WTC11 (cell line): ENCODE measurements around the gene NPDC1. TPM values are rescaled to one million over a fixed set of nuclear protein-coding genes. Genes with fewer than 3 reads are reported as not detected.

Source experiments
- ATAC-seq: fragments of 200-7000 bp; cut with Tn5 transposase; 2 replicates; pipeline ENCODE4 v1.10.0; 2021; ENCODE audit warnings: mild to moderate bottlenecking, moderate library complexity
- CTCF ChIA-PET: fragments of 300-600 bp; sonication (Branson Sonifier 250); formaldehyde crosslinking; loops from one replicate; lab custom pipeline; 2021; ENCODE audit warnings: antibody characterized with exemption; lab: Charles Lee
- POLR2A ChIA-PET: fragments of 350-600 bp; sonication (Branson Sonifier 250); formaldehyde crosslinking; loops from one replicate; lab custom pipeline; 2021; ENCODE audit warnings: antibody characterized with exemption; lab: Charles Lee
- DNase-seq: peaks from one replicate; pipeline ENCODE4 v3.0.0; 2021; ENCODE audit warnings: low spot score
- H3K27ac Mint-ChIP-seq: 2 replicates; pipeline ENCODE4 v1.8.0; 2021; ENCODE audit warnings: mixed read lengths
- H3K27me3 Mint-ChIP-seq: 2 replicates; pipeline ENCODE4 v1.8.0; 2021; ENCODE audit warnings: low read depth, mild to moderate bottlenecking, moderate library complexity, mixed read lengths
- H3K36me3 Mint-ChIP-seq: 2 replicates; pipeline ENCODE4 v1.8.0; 2021; ENCODE audit warnings: mixed read lengths
- H3K4me1 Mint-ChIP-seq: 2 replicates; pipeline ENCODE4 v1.8.0; 2022; ENCODE audit warnings: mixed read lengths
- H3K4me3 Mint-ChIP-seq: 2 replicates; pipeline ENCODE4 v1.8.0; 2021; ENCODE audit warnings: mild to moderate bottlenecking, moderate library complexity, mixed read lengths
- H3K9me3 Mint-ChIP-seq: 2 replicates; pipeline ENCODE4 v1.8.0; 2021; ENCODE audit warnings: mixed read lengths
- ESRRA ChIP-seq: sonication (generic); formaldehyde crosslinking; IDR thresholded peaks from 2 replicates; pipeline ENCODE4 v1.8.1; 2022; ENCODE audit warnings: mild to moderate bottlenecking, missing genetic modification reagents, borderline replicate concordance
- FOXJ3 ChIP-seq: sonication (generic); formaldehyde crosslinking; IDR thresholded peaks from 2 replicates; pipeline ENCODE4 v1.9.0; 2021; ENCODE audit warnings: missing genetic modification reagents, mild to moderate bottlenecking, borderline replicate concordance
- FOXP1 ChIP-seq: sonication (generic); formaldehyde crosslinking; IDR thresholded peaks from 2 replicates; pipeline ENCODE4 v1.8.0; 2022; ENCODE audit warnings: missing genetic modification reagents, mild to moderate bottlenecking, moderate library complexity, borderline replicate concordance
- NFATC4 ChIP-seq: fragments of 250-450 bp; sonication (Bioruptor Pico); IDR thresholded peaks from 2 replicates; pipeline ENCODE4 v1.9.0; 2021; ENCODE audit warnings: mild to moderate bottlenecking
- NR1H2 ChIP-seq: sonication (generic); formaldehyde crosslinking; IDR thresholded peaks from 2 replicates; pipeline ENCODE4 v1.9.0; 2021; ENCODE audit warnings: mild to moderate bottlenecking, moderate library complexity, missing genetic modification reagents
- NR3C1 ChIP-seq: sonication (generic); formaldehyde crosslinking; conservative IDR thresholded peaks from 2 replicates; pipeline ENCODE4 v1.8.1; 2023; ENCODE audit warnings: low read depth, mild to moderate bottlenecking, missing genetic modification reagents
- RELA ChIP-seq: sonication (generic); formaldehyde crosslinking; IDR thresholded peaks from 2 replicates; pipeline ENCODE4 v1.8.1; 2022; ENCODE audit warnings: missing genetic modification reagents, mild to moderate bottlenecking, borderline replicate concordance
- SOX15 ChIP-seq: fragments of 250-450 bp; sonication (Bioruptor Pico); IDR thresholded peaks from 2 replicates; pipeline ENCODE4 v1.9.0; 2021; ENCODE audit warnings: mild to moderate bottlenecking
- TEAD4 ChIP-seq: sonication (generic); formaldehyde crosslinking; IDR thresholded peaks from 2 replicates; pipeline ENCODE4 v1.8.0; 2022; ENCODE audit warnings: mild to moderate bottlenecking, missing genetic modification reagents
- ZNF219 ChIP-seq: sonication (generic); formaldehyde crosslinking; IDR thresholded peaks from 2 replicates; pipeline ENCODE4 v1.8.0; 2023; ENCODE audit warnings: missing genetic modification reagents, mild to moderate bottlenecking, borderline replicate concordance
- ZNF396 ChIP-seq: fragments of 250-450 bp; sonication (Bioruptor Pico); IDR thresholded peaks from 2 replicates; pipeline ENCODE4 v1.8.0; 2021; ENCODE audit warnings: mild to moderate bottlenecking, moderate library complexity, borderline replicate concordance
- total RNA-seq: library from RNA; stranded (reverse); gene quantifications from 3 replicates; pipeline ENCODE4 v1.2.3, GENCODE V29; 2021
- TF ChIP-seq, protein P1 (sequence below): fragments of 250-450 bp; sonication (Bioruptor Pico); conservative IDR thresholded peaks from 2 replicates; pipeline ENCODE4 v1.9.0; 2021; ENCODE audit warnings: mild to moderate bottlenecking
- TF ChIP-seq, protein P2 (sequence below): sonication (generic); formaldehyde crosslinking; IDR thresholded peaks from 2 replicates; pipeline ENCODE4 v1.8.1; 2022; ENCODE audit warnings: mild to moderate bottlenecking, moderate library complexity, missing genetic modification reagents
- TF ChIP-seq, protein P3 (sequence below): fragments of 250-450 bp; sonication (Bioruptor Pico); IDR thresholded peaks from 2 replicates; pipeline ENCODE4 v1.9.0; 2021; ENCODE audit warnings: mild to moderate bottlenecking, borderline replicate concordance
- TF ChIP-seq, protein P4 (sequence below): sonication (generic); formaldehyde crosslinking; IDR thresholded peaks from 2 replicates; pipeline ENCODE4 v1.8.0; 2023; ENCODE audit warnings: missing genetic modification reagents, mild to moderate bottlenecking, borderline replicate concordance
- TF ChIP-seq, protein P5 (sequence below): fragments of 250-450 bp; sonication (Bioruptor Pico); IDR thresholded peaks from 2 replicates; pipeline ENCODE4 v1.8.0; 2021; ENCODE audit warnings: mild to moderate bottlenecking
- TF ChIP-seq, protein P6 (sequence below): sonication (generic); formaldehyde crosslinking; IDR thresholded peaks from 2 replicates; pipeline ENCODE4 v1.8.1; 2022; ENCODE audit warnings: low read depth, missing genetic modification reagents, borderline replicate concordance

Gene NPDC1
- total RNA-seq, 1 experiment from 2014 or later = 64.3 TPM

DNA sequence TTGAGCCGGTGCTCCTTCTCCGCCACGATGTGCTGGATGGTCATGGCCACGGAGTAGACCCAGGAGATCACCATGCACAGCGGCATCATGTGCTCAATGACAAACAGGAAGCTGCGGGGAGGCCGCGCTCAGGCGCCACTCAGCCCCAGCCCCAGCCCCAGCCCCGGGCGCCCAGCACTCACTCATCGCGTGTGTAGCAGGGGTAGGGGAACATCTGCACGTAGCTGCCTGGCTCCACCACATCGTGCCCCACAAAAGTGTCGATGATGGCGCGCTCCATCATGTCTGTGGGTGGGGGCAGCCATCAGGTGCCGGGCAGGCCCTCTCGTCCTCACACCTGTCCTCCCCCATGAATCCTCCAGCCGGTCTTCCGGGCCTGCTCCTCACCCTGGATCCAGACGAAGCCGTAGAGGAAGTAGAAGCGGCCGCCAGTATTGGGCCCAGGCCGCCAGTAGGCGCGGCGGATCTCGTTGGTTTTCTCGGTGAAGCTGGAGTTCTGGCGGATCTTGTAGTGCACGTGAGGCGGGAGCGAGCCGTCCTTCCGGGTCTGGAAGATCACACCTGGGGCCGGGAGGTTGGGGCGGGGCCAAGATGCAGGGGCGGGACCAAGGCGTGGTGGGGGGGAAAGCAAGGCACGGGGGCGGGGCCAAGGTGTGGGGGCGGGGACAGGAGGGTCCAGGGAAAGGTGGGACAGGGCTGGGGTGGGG lies 28.0 kb downstream of the NPDC1 start:
- Mint-ChIP-seq H3K4me3 (no peak overlapping the region), H3K9me3 (no peaks in the 10 kb centered on the region), H3K36me3 (peaks cover 9% of the 10 kb centered on the region), H3K27me3 (no peaks in the 10 kb centered on the region), H3K4me1 (no peaks in the 10 kb centered on the region; the same call in 1 of the 2 replicates), H3K27ac (no peak overlapping the region)
- no peak for ATAC-seq
- POLR2A ChIA-PET = no interaction called here
- TF ChIP-seq, protein P1, sequence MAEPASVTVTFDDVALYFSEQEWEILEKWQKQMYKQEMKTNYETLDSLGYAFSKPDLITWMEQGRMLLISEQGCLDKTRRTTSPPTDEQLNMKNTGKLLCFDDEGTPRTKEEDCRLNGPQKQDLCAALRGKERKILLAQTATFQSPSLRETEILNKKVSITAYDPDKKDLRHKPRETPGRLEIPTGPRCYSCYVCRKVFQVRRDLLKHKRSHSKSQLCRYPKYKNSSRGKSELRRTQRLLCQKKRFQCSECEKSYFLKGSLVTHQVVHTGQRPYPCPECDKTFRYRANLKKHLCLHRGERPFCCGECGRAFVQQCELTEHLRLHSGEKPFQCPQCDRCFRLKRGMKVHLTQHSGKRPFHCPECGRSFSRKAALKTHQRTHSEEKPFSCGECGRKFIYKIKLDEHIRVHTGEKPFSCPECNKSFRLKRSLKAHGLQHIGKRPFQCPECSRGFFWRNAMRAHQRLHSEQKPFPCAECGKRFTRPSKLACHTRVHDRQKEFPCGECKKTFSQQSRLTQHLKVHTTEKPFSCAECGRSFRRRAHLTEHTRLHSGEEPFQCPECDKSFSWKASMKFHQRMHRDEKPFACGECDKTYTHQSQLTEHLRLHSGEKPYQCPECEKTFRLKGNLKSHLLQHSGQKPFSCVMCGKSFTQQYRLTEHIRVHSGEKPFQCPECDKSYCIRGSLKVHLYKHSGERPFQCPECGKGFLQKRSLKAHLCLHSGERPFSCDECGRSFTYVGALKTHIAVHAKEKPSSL (CRISPR knock-in tag) = no peak
- TF ChIP-seq, protein P2, sequence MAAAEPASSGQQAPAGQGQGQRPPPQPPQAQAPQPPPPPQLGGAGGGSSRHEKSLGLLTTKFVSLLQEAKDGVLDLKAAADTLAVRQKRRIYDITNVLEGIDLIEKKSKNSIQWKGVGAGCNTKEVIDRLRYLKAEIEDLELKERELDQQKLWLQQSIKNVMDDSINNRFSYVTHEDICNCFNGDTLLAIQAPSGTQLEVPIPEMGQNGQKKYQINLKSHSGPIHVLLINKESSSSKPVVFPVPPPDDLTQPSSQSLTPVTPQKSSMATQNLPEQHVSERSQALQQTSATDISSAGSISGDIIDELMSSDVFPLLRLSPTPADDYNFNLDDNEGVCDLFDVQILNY (CRISPR knock-in tag) = no peak
- TF ChIP-seq ZNF219 (no peak), NR1H2 (CRISPR knock-in tag) (no peak), FOXP1 (CRISPR knock-in tag) (no peak), NFATC4 (no peak), RELA (no peak), TEAD4 (CRISPR knock-in tag) (no peak), ESRRA (no peak), NR3C1 (CRISPR knock-in tag) (no peak), ZNF396 (CRISPR knock-in tag) (no peak), SOX15 (CRISPR knock-in tag) (no peak), FOXJ3 (CRISPR knock-in tag) (no peak)
- TF ChIP-seq, protein P3, sequence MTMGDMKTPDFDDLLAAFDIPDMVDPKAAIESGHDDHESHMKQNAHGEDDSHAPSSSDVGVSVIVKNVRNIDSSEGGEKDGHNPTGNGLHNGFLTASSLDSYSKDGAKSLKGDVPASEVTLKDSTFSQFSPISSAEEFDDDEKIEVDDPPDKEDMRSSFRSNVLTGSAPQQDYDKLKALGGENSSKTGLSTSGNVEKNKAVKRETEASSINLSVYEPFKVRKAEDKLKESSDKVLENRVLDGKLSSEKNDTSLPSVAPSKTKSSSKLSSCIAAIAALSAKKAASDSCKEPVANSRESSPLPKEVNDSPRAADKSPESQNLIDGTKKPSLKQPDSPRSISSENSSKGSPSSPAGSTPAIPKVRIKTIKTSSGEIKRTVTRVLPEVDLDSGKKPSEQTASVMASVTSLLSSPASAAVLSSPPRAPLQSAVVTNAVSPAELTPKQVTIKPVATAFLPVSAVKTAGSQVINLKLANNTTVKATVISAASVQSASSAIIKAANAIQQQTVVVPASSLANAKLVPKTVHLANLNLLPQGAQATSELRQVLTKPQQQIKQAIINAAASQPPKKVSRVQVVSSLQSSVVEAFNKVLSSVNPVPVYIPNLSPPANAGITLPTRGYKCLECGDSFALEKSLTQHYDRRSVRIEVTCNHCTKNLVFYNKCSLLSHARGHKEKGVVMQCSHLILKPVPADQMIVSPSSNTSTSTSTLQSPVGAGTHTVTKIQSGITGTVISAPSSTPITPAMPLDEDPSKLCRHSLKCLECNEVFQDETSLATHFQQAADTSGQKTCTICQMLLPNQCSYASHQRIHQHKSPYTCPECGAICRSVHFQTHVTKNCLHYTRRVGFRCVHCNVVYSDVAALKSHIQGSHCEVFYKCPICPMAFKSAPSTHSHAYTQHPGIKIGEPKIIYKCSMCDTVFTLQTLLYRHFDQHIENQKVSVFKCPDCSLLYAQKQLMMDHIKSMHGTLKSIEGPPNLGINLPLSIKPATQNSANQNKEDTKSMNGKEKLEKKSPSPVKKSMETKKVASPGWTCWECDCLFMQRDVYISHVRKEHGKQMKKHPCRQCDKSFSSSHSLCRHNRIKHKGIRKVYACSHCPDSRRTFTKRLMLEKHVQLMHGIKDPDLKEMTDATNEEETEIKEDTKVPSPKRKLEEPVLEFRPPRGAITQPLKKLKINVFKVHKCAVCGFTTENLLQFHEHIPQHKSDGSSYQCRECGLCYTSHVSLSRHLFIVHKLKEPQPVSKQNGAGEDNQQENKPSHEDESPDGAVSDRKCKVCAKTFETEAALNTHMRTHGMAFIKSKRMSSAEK (CRISPR knock-in tag) = no peak
- TF ChIP-seq, protein P4, sequence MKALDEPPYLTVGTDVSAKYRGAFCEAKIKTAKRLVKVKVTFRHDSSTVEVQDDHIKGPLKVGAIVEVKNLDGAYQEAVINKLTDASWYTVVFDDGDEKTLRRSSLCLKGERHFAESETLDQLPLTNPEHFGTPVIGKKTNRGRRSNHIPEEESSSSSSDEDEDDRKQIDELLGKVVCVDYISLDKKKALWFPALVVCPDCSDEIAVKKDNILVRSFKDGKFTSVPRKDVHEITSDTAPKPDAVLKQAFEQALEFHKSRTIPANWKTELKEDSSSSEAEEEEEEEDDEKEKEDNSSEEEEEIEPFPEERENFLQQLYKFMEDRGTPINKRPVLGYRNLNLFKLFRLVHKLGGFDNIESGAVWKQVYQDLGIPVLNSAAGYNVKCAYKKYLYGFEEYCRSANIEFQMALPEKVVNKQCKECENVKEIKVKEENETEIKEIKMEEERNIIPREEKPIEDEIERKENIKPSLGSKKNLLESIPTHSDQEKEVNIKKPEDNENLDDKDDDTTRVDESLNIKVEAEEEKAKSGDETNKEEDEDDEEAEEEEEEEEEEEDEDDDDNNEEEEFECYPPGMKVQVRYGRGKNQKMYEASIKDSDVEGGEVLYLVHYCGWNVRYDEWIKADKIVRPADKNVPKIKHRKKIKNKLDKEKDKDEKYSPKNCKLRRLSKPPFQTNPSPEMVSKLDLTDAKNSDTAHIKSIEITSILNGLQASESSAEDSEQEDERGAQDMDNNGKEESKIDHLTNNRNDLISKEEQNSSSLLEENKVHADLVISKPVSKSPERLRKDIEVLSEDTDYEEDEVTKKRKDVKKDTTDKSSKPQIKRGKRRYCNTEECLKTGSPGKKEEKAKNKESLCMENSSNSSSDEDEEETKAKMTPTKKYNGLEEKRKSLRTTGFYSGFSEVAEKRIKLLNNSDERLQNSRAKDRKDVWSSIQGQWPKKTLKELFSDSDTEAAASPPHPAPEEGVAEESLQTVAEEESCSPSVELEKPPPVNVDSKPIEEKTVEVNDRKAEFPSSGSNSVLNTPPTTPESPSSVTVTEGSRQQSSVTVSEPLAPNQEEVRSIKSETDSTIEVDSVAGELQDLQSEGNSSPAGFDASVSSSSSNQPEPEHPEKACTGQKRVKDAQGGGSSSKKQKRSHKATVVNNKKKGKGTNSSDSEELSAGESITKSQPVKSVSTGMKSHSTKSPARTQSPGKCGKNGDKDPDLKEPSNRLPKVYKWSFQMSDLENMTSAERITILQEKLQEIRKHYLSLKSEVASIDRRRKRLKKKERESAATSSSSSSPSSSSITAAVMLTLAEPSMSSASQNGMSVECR (CRISPR knock-in tag) = no peak
- TF ChIP-seq, protein P5, sequence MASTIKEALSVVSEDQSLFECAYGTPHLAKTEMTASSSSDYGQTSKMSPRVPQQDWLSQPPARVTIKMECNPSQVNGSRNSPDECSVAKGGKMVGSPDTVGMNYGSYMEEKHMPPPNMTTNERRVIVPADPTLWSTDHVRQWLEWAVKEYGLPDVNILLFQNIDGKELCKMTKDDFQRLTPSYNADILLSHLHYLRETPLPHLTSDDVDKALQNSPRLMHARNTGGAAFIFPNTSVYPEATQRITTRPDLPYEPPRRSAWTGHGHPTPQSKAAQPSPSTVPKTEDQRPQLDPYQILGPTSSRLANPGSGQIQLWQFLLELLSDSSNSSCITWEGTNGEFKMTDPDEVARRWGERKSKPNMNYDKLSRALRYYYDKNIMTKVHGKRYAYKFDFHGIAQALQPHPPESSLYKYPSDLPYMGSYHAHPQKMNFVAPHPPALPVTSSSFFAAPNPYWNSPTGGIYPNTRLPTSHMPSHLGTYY (CRISPR knock-in tag) = no peak
- TF ChIP-seq, protein P6, sequence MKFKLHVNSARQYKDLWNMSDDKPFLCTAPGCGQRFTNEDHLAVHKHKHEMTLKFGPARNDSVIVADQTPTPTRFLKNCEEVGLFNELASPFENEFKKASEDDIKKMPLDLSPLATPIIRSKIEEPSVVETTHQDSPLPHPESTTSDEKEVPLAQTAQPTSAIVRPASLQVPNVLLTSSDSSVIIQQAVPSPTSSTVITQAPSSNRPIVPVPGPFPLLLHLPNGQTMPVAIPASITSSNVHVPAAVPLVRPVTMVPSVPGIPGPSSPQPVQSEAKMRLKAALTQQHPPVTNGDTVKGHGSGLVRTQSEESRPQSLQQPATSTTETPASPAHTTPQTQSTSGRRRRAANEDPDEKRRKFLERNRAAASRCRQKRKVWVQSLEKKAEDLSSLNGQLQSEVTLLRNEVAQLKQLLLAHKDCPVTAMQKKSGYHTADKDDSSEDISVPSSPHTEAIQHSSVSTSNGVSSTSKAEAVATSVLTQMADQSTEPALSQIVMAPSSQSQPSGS (CRISPR knock-in tag) = no peak
- CTCF ChIA-PET = interaction anchor here (1.4 to 2.0 kb wide), 3 partner anchors 11 to 70 kb away, joined by 3 to 12 read pairs (median 5); no protein-coding TSS in a partner anchor
- DNase-seq = peak; percentile 42
